SU-DHL-6 (cell line): ENCODE data around the gene BMP7.

ENCODE experiments used
- H2AFZ ChIP-seq: fragments of 200-600 bp; sonication (generic); 2 replicates; pipeline ENCODE4 v1.6.1; 2014; ENCODE audit warnings: low read depth, mild to moderate bottlenecking, moderate library complexity, mixed read lengths, antibody characterized with exemption, low read length; ENCODE audit not compliant: severe bottlenecking
- H3F3A ChIP-seq: fragments of 200-600 bp; shearing (Covaris generic); 2 replicates; pipeline ENCODE4 v1.6.0; 2016; ENCODE audit warnings: antibody characterized with exemption, mild to moderate bottlenecking; ENCODE audit not compliant: insufficient read depth
- H3K27ac ChIP-seq: fragments of 200-600 bp; sonication (generic); 2 replicates; pipeline ENCODE4 v1.5.1; 2016; ENCODE audit warnings: low read depth, mild to moderate bottlenecking, low read length, moderate library complexity, mixed read lengths
- H3K27me3 ChIP-seq: fragments of 200-600 bp; sonication (generic), shearing (Covaris generic); 2 replicates; pipeline ENCODE4 v1.6.0; 2014; ENCODE audit warnings: mild to moderate bottlenecking, low read length
- H3K36me3 ChIP-seq: fragments of 200-600 bp; sonication (generic); 2 replicates; pipeline ENCODE4 v1.6.1; 2014; ENCODE audit warnings: mild to moderate bottlenecking, low read length, mixed read lengths
- H3K4me2 ChIP-seq: fragments of 300-600, 200-600 bp; shearing (Covaris generic), sonication (generic); 2 replicates; pipeline ENCODE4 v1.6.0; 2014; ENCODE audit warnings: low read length, low read depth, mild to moderate bottlenecking; ENCODE audit not compliant: poor library complexity, severe bottlenecking
- H3K4me3 ChIP-seq: fragments of 200-600 bp; sonication (generic); 2 replicates; pipeline ENCODE4 v1.5.1; 2014; ENCODE audit warnings: antibody characterized with exemption, low read length, mild to moderate bottlenecking, mixed read lengths; ENCODE audit not compliant: insufficient read depth, poor library complexity, severe bottlenecking
- H3K79me2 ChIP-seq: fragments of 200-600 bp; sonication (generic); 2 replicates; pipeline ENCODE4 v1.6.1; 2014; ENCODE audit warnings: mild to moderate bottlenecking, low read length, moderate library complexity; ENCODE audit not compliant: insufficient read depth
- H3K9ac ChIP-seq: fragments of 200-600 bp; sonication (generic); 2 replicates; pipeline ENCODE4 v1.7.0; 2014; ENCODE audit warnings: mild to moderate bottlenecking, low read length
- H3K9me2 ChIP-seq: fragments of 200-600 bp; sonication (generic); replicated peaks from 2 replicates; pipeline ENCODE4 v1.6.1; 2014; ENCODE audit warnings: low read length; ENCODE audit not compliant: insufficient read depth
- H3K9me3 ChIP-seq: fragments of 200-600 bp; sonication (generic); 2 replicates; pipeline ENCODE4 v1.6.1; 2014; ENCODE audit warnings: low read length, mixed read lengths; ENCODE audit not compliant: insufficient read depth
- H4K20me1 ChIP-seq: fragments of 200-600 bp; sonication (generic); 2 replicates; pipeline ENCODE4 v1.6.1; 2014; ENCODE audit warnings: low read depth, mild to moderate bottlenecking, antibody characterized with exemption, low read length, moderate library complexity, mixed read lengths
- EZH2phosphoT487 ChIP-seq: fragments of 200-600 bp; sonication (generic), shearing (Covaris generic); conservative IDR thresholded peaks from 2 replicates; pipeline ENCODE4 v1.6.1; 2018; ENCODE audit warnings: mild to moderate bottlenecking, antibody characterized with exemption, low read length, moderate library complexity, mixed read lengths
- TF ChIP-seq, protein P1 (sequence below): fragments of 200-600 bp; sonication (generic); IDR thresholded peaks from one replicate; pipeline ENCODE4 v1.5.1; 2017; ENCODE audit warnings: antibody characterized with exemption, mild to moderate bottlenecking, low read length, moderate library complexity; ENCODE audit not compliant: insufficient read depth, poor library complexity, severe bottlenecking

BMP7 gene

DNA sequence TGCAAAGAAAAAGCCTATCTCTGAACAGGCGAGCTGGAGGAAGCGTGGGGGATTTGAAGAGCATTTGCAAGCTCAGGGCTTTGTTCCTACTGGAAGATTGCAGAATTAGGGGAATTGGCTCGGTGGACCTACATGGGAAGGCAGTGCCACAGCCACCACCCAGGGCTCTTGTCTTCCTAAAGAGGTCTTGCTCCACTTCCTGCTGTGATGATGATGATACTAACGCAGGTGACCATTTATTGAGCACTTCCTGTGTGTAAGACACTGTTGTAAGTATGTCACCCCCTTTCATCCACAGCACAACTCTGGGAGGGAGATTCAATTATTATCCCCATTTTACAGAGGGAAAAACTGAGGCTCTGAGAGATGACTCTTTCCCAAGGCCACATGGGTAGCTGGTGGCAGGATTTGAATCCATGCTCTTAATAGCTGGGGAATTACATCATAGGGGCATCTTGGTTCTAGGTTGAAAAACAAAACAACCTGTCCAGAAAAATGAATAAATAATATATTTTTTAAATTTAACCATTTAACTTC is 41.2 kb downstream of the BMP7 start:
- Histone ChIP-seq H3K9me2 (no peaks in the 10 kb centered on the region), H4K20me1 (peaks cover 4% of the 10 kb centered on the region; the same call in 1 of the 2 replicates), H3K27me3 (no peaks in the 10 kb centered on the region), H3K27ac (no peak overlapping the region), H3F3A (no peaks in the 10 kb centered on the region), H2AFZ (no peak overlapping the region), H3K4me3 (no peak overlapping the region), H3K9ac (no peak overlapping the region), H3K79me2 (peaks cover 66% of the 10 kb centered on the region), H3K36me3 (peaks cover 12% of the 10 kb centered on the region; the same call in 1 of the 2 replicates), H3K4me2 (no peak overlapping the region), H3K9me3 (no peaks in the 10 kb centered on the region)
- TF ChIP-seq, protein P1, sequence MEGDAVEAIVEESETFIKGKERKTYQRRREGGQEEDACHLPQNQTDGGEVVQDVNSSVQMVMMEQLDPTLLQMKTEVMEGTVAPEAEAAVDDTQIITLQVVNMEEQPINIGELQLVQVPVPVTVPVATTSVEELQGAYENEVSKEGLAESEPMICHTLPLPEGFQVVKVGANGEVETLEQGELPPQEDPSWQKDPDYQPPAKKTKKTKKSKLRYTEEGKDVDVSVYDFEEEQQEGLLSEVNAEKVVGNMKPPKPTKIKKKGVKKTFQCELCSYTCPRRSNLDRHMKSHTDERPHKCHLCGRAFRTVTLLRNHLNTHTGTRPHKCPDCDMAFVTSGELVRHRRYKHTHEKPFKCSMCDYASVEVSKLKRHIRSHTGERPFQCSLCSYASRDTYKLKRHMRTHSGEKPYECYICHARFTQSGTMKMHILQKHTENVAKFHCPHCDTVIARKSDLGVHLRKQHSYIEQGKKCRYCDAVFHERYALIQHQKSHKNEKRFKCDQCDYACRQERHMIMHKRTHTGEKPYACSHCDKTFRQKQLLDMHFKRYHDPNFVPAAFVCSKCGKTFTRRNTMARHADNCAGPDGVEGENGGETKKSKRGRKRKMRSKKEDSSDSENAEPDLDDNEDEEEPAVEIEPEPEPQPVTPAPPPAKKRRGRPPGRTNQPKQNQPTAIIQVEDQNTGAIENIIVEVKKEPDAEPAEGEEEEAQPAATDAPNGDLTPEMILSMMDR, result no peak

DNA sequence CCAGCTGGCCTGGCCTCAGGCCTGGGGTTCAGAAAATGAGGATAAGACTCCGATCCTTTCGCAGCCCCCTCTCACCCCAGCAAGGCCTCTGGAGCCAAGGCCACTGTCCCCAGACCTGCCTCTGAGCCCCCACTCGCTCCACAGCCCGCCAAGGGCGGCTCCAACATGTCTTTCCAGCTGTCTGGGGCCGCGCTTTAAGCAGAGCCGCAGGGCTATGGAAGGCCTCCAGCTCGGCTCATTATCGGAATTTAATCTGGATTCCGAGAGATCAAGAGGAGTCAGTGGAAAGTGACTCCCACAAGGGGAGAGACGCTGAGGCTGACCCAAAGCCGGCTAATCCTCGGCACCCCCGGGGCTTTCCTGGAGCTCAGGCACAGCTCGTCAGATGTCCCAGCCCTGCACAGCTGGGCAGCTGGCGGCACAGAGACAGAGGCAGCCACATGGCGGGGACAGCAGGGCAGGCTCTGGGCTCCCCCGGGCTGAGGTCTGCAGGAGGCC is 41.8 kb downstream of the BMP7 start:
- Histone ChIP-seq H3K79me2 (peaks cover 62% of the 10 kb centered on the region), H3K4me3 (no peak overlapping the region), H4K20me1 (peaks cover 4% of the 10 kb centered on the region; the same call in 1 of the 2 replicates), H3K27ac (no peak overlapping the region), H2AFZ (no peak overlapping the region), H3K36me3 (peaks cover 17% of the 10 kb centered on the region; the same call in 1 of the 2 replicates), H3K27me3 (no peaks in the 10 kb centered on the region), H3K9ac (no peak overlapping the region), H3K9me3 (no peaks in the 10 kb centered on the region), H3K9me2 (no peaks in the 10 kb centered on the region), H3K4me2 (no peak overlapping the region), H3F3A (no peaks in the 10 kb centered on the region)
- TF ChIP-seq EZH2phosphoT487, result no peak
- TF ChIP-seq, protein P1, result no peak

DNA sequence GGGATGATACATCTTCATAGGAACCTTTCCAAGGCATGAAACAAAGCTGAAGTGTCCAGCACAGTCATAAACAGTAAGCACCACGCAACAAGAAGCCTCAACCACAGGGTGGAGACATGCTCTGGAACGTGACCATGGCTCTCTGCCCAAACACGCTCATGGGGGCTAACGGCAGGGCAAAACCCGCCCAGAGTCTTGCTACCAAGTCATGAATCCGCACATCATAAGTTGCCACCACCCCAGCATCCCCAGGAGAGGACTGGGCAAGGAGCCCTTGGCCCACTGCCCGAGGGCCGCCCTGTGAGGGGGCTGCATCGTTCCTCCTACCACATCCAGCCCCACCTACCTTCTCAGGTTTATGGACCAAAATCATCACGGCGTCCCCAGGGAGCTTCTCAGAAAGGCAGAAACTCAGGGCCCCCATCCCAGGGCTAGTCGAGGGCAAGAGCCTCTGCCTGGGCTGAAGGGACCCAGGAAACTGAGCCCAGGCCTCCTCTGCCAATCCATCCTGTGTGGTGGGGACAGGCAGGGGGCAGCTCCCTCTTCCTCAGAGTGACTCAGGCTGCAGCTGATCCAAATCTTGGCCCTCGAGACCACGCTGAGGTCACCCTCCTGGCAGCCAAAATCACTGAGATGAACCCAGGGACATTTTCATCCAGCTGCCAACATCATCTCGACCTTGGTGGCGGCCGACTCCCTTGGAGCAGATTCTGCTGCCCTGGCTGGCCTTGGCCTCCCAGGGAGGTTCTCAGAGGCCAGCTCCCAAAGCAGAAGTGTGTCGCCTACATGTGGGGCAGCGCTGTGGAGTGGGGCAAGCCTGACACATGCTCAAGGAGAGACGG is 42.6 kb downstream of the BMP7 start:
- Histone ChIP-seq H4K20me1 (peaks cover 3% of the 10 kb centered on the region; the same call in 1 of the 2 replicates), H3K4me2 (no peak overlapping the region), H3K9me3 (no peaks in the 10 kb centered on the region), H3K9ac (no peak overlapping the region), H2AFZ (no peak overlapping the region), H3K79me2 (peaks cover 57% of the 10 kb centered on the region), H3K4me3 (no peak overlapping the region), H3F3A (no peaks in the 10 kb centered on the region), H3K9me2 (no peaks in the 10 kb centered on the region), H3K36me3 (peaks cover 18% of the 10 kb centered on the region), H3K27ac (no peak overlapping the region), H3K27me3 (no peaks in the 10 kb centered on the region)
- TF ChIP-seq EZH2phosphoT487, result no peak
- TF ChIP-seq, protein P1, result no peak
